Measurements from ENCODE around the gene ITIH5.

The ITIH5 gene

DNA sequence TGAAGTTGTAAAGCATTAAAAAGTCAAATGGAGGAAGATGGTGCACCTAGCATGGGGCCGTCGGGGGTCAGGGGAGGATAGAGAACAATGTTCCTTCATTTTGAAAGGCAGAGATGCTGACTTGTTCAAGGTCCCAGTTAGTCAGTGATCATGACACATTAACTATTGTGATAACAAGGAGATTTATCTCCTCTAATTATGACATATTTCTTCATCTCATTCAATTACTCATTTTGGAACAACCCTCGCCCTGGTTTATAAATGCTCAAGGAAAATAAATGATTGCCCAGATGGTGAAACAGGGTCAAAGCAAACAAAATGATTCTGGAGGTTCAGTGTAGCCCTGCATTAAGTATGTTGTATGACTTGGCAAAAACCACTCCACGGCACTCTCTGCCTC is 106.2 kb downstream of the ITIH5 start:
- no peaks in the 10 kb centered on the region for H3K36me3 ChIP-seq (ENCODE audit: control insufficient read depth in 1 of 2, insufficient read depth in 2 of 2, low read length in 2 of 2)
- H3K4me1 ChIP-seq (ENCODE audit: control insufficient read depth in 1 of 2, insufficient read depth in 2 of 2, low read length in 2 of 2) = peaks cover 4 to 44% of the 10 kb centered on the region in 2 donors
- H3K27ac ChIP-seq (ENCODE audit: low read length) = no peak overlapping the region
- no peak overlapping the region for H3K4me3 ChIP-seq (ENCODE audit: low read depth in 1 of 2, low read length in 2 of 2)
- H3K27me3 ChIP-seq (ENCODE audit: low read depth, low read length) = no peaks in the 10 kb centered on the region
- no peaks in the 10 kb centered on the region for H3K9me3 ChIP-seq (ENCODE audit: control insufficient read depth in 1 of 2, low read length in 2 of 2)

DNA sequence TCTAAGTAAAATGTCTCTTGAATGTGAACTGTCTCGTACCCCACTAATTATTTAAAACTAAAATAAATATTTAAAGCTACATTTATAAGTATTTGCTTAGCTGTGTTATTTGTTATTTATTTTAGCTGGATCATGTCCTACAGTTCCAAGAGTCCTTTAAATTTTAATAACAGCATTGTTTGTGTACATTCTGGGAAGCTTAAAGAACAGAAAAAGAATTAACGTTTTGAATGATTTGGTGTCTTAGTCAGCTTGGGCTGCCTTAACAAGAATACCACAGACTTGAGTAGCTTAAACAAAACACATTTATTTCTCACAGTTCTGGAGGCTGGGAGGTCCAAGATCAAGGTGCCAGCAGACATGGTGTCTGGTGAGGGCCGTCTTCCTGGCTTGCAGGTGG is 107.4 kb downstream of the ITIH5 start:
- no peak overlapping the region for H3K4me3 ChIP-seq (ENCODE audit: low read depth in 1 of 2, low read length in 2 of 2)
- H3K4me1 ChIP-seq (ENCODE audit: control insufficient read depth in 1 of 2, insufficient read depth in 2 of 2, low read length in 2 of 2) = peaks cover 4 to 47% of the 10 kb centered on the region in 2 donors
- no peaks in the 10 kb centered on the region for H3K27me3 ChIP-seq (ENCODE audit: low read depth, low read length)
- no peak overlapping the region for H3K27ac ChIP-seq (ENCODE audit: low read length)
- H3K36me3 ChIP-seq (ENCODE audit: control insufficient read depth in 1 of 2, insufficient read depth in 2 of 2, low read length in 2 of 2) = no peaks in the 10 kb centered on the region
- H3K9me3 ChIP-seq (ENCODE audit: control insufficient read depth in 1 of 2, low read length in 2 of 2) = no peaks in the 10 kb centered on the region

- Histone ChIP-seq H3K27ac (ENCODE audit: low read length) (no peak overlapping the region), H3K36me3 (ENCODE audit: control insufficient read depth in 1 of 2, insufficient read depth in 2 of 2, low read length in 2 of 2) (no peaks in the 10 kb centered on the region), H3K4me3 (ENCODE audit: low read depth in 1 of 2, low read length in 2 of 2) (no peak overlapping the region), H3K27me3 (ENCODE audit: low read depth, low read length) (no peaks in the 10 kb centered on the region), H3K9me3 (ENCODE audit: control insufficient read depth in 1 of 2, low read length in 2 of 2) (no peaks in the 10 kb centered on the region), H3K4me1 (ENCODE audit: control insufficient read depth in 1 of 2, insufficient read depth in 2 of 2, low read length in 2 of 2) (peaks cover 4 to 38% of the 10 kb centered on the region in 2 donors)
These were observed 108.7 kb downstream of the ITIH5 start for GRCh38 chr10:7558036-7558435.

- no peak overlapping the region for H3K4me3 ChIP-seq (ENCODE audit: low read depth in 1 of 2, low read length in 2 of 2)
- no peaks in the 10 kb centered on the region for H3K9me3 ChIP-seq (ENCODE audit: control insufficient read depth in 1 of 2, low read length in 2 of 2)
- peaks cover 2 to 33% of the 10 kb centered on the region in 2 donors for H3K4me1 ChIP-seq (ENCODE audit: control insufficient read depth in 1 of 2, insufficient read depth in 2 of 2, low read length in 2 of 2)
- no peaks in the 10 kb centered on the region for H3K36me3 ChIP-seq (ENCODE audit: control insufficient read depth in 1 of 2, insufficient read depth in 2 of 2, low read length in 2 of 2)
- no peak overlapping the region for H3K27ac ChIP-seq (ENCODE audit: low read length)
- H3K27me3 ChIP-seq (ENCODE audit: low read depth, low read length) = no peaks in the 10 kb centered on the region
These were observed 113.2 kb downstream of the ITIH5 start for GRCh38 chr10:7553531-7553930.

- H3K27me3 ChIP-seq (ENCODE audit: low read depth, low read length) = no peaks in the 10 kb centered on the region
- peak overlapping the region; percentile 39 for H3K27ac ChIP-seq (ENCODE audit: low read length)
- H3K36me3 ChIP-seq (ENCODE audit: control insufficient read depth in 1 of 2, insufficient read depth in 2 of 2, low read length in 2 of 2) = no peaks in the 10 kb centered on the region
- no peaks in the 10 kb centered on the region for H3K9me3 ChIP-seq (ENCODE audit: control insufficient read depth in 1 of 2, low read length in 2 of 2)
- peaks cover 9 to 41% of the 10 kb centered on the region in 2 donors for H3K4me1 ChIP-seq (ENCODE audit: control insufficient read depth in 1 of 2, insufficient read depth in 2 of 2, low read length in 2 of 2)
- no peak overlapping the region for H3K4me3 ChIP-seq (ENCODE audit: low read depth in 1 of 2, low read length in 2 of 2)
These were observed 114.6 kb downstream of the ITIH5 start for GRCh38 chr10:7551950-7552716.

DNA sequence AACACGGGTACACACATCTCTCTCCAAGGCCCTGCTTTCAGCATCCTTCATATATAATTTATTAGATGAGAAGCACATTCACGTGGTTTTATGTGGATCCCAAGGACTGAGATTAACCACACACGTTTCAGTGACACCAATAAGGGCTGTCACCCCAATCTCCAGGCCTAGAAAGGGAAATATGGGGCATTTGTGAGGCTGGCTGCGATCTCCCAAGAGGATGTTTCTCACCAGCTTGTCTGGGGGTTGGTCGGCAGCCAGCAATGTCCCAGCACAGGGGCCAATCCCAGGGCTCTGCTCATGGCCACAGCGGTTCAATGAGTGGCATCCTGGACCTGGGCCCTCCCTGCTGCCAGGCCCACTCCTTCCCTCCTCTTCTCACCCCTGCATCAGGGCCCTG is 115.5 kb downstream of the ITIH5 start:
- H3K9me3 ChIP-seq (ENCODE audit: control insufficient read depth in 1 of 2, low read length in 2 of 2) = no peaks in the 10 kb centered on the region
- peaks cover 9 to 45% of the 10 kb centered on the region in 2 donors for H3K4me1 ChIP-seq (ENCODE audit: control insufficient read depth in 1 of 2, insufficient read depth in 2 of 2, low read length in 2 of 2)
- no peak overlapping the region for H3K4me3 ChIP-seq (ENCODE audit: low read depth in 1 of 2, low read length in 2 of 2)
- no peaks in the 10 kb centered on the region for H3K27me3 ChIP-seq (ENCODE audit: low read depth, low read length)
- no peak overlapping the region for H3K27ac ChIP-seq (ENCODE audit: low read length)
- no peaks in the 10 kb centered on the region for H3K36me3 ChIP-seq (ENCODE audit: control insufficient read depth in 1 of 2, insufficient read depth in 2 of 2, low read length in 2 of 2)

DNA sequence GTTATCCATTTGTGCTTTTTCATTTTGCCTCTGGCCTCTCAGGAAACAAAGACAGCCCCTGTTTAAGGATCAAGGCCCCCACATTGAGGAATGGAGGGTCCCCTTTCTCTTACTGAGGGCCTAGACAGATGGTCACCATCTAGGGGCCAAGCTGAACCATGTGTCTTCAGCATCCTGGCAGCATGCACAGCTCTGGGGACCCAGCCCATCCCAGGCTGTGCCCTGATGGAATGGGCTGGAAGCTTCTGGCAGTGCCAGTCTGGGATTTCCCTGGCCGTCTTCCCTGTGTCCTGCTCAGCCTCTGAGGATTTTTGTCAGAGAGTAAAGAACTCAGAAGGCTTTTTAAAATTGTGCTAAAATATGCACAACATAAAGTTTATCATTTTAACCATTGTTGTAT is 116.8 kb downstream of the ITIH5 start:
- Histone ChIP-seq H3K4me3 (ENCODE audit: low read depth in 1 of 2, low read length in 2 of 2) (no peak overlapping the region), H3K27me3 (ENCODE audit: low read depth, low read length) (no peaks in the 10 kb centered on the region), H3K9me3 (ENCODE audit: control insufficient read depth in 1 of 2, low read length in 2 of 2) (no peaks in the 10 kb centered on the region), H3K4me1 (ENCODE audit: control insufficient read depth in 1 of 2, insufficient read depth in 2 of 2, low read length in 2 of 2) (peaks cover 9 to 51% of the 10 kb centered on the region in 2 donors), H3K27ac (ENCODE audit: low read length) (no peak overlapping the region), H3K36me3 (ENCODE audit: control insufficient read depth in 1 of 2, insufficient read depth in 2 of 2, low read length in 2 of 2) (no peaks in the 10 kb centered on the region)

GRCh38 chr10:7547829-7548228 is 118.9 kb downstream of the ITIH5 start:
- Histone ChIP-seq H3K27me3 (ENCODE audit: low read depth, low read length) (no peaks in the 10 kb centered on the region), H3K9me3 (ENCODE audit: control insufficient read depth in 1 of 2, low read length in 2 of 2) (no peaks in the 10 kb centered on the region), H3K36me3 (ENCODE audit: control insufficient read depth in 1 of 2, insufficient read depth in 2 of 2, low read length in 2 of 2) (no peaks in the 10 kb centered on the region), H3K4me1 (ENCODE audit: control insufficient read depth in 1 of 2, insufficient read depth in 2 of 2, low read length in 2 of 2) (peaks cover 9 to 62% of the 10 kb centered on the region in 2 donors), H3K4me3 (ENCODE audit: low read depth in 1 of 2, low read length in 2 of 2) (no peak overlapping the region), H3K27ac (ENCODE audit: low read length) (no peak overlapping the region)

DNA sequence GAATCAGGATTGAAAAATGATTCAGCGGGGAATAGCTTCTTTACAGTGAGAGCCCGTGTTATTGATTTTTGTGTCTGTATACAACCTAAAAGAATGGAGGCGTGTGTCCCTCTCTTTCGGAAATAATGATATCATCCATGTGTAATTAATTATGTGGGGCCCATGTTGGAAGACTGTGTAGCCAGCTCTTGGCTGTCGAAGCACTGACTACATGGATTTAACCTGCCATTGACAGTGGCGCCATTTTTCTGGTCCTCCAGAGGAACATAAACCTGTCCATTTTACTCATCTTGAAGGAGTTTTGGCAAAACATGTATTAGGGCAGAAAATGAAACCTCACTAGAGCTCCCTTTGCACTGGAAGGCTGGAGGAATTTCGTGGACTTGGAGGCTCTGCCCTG is 119.6 kb downstream of the ITIH5 start:
- Histone ChIP-seq H3K27me3 (ENCODE audit: low read depth, low read length) (no peaks in the 10 kb centered on the region), H3K4me3 (ENCODE audit: low read depth in 1 of 2, low read length in 2 of 2) (no peak overlapping the region), H3K27ac (ENCODE audit: low read length) (no peak overlapping the region), H3K4me1 (ENCODE audit: control insufficient read depth in 1 of 2, insufficient read depth in 2 of 2, low read length in 2 of 2) (peaks cover 9 to 62% of the 10 kb centered on the region in 2 donors), H3K9me3 (ENCODE audit: control insufficient read depth in 1 of 2, low read length in 2 of 2) (no peaks in the 10 kb centered on the region), H3K36me3 (ENCODE audit: control insufficient read depth in 1 of 2, insufficient read depth in 2 of 2, low read length in 2 of 2) (no peaks in the 10 kb centered on the region)

- H3K36me3 ChIP-seq (ENCODE audit: control insufficient read depth in 1 of 2, insufficient read depth in 2 of 2, low read length in 2 of 2) = no peaks in the 10 kb centered on the region
- H3K4me3 ChIP-seq (ENCODE audit: low read depth in 1 of 2, low read length in 2 of 2) = no peak overlapping the region
- no peaks in the 10 kb centered on the region for H3K9me3 ChIP-seq (ENCODE audit: control insufficient read depth in 1 of 2, low read length in 2 of 2)
- H3K27me3 ChIP-seq (ENCODE audit: low read depth, low read length) = no peaks in the 10 kb centered on the region
- H3K4me1 ChIP-seq (ENCODE audit: control insufficient read depth in 1 of 2, insufficient read depth in 2 of 2, low read length in 2 of 2) = peaks cover 13 to 61% of the 10 kb centered on the region in 2 donors
- peak overlapping the region; percentile 32 for H3K27ac ChIP-seq (ENCODE audit: low read length)
These were observed 120.3 kb downstream of the ITIH5 start for GRCh38 chr10:7546385-7546967.

- Histone ChIP-seq H3K27ac (ENCODE audit: low read length) (peak overlapping the region; percentile 32), H3K9me3 (ENCODE audit: control insufficient read depth in 1 of 2, low read length in 2 of 2) (no peaks in the 10 kb centered on the region), H3K4me3 (ENCODE audit: low read depth in 1 of 2, low read length in 2 of 2) (no peak overlapping the region), H3K36me3 (ENCODE audit: control insufficient read depth in 1 of 2, insufficient read depth in 2 of 2, low read length in 2 of 2) (no peaks in the 10 kb centered on the region), H3K27me3 (ENCODE audit: low read depth, low read length) (no peaks in the 10 kb centered on the region), H3K4me1 (ENCODE audit: control insufficient read depth in 1 of 2, insufficient read depth in 2 of 2, low read length in 2 of 2) (peaks cover 15 to 57% of the 10 kb centered on the region in 2 donors)
These were observed 121.0 kb downstream of the ITIH5 start for GRCh38 chr10:7545792-7546191.

Measured in muscle layer of duodenum (tissue), 2 donors.